ENCODE data around the gene MID1.

The MID1 gene

DNA sequence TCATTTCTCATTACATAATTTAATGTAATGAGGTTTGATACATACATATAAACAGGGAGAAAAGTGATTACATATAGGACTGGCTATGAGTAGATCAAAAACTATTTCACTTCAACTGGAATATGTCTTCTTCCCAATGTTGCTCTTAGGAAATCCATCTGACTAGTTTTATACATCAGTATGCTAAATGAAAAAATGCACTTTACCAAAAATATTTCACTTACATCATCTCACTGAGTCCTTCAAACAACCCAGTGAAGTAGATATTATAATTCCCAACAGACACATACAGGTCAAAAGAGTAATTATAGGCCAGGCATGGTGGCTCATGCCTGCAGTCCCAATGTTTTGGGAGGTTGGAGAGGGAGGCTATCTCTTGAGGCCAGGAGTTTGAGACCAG lies 215.9 kb downstream of the MID1 start:
- TF ChIP-seq, protein P1, sequence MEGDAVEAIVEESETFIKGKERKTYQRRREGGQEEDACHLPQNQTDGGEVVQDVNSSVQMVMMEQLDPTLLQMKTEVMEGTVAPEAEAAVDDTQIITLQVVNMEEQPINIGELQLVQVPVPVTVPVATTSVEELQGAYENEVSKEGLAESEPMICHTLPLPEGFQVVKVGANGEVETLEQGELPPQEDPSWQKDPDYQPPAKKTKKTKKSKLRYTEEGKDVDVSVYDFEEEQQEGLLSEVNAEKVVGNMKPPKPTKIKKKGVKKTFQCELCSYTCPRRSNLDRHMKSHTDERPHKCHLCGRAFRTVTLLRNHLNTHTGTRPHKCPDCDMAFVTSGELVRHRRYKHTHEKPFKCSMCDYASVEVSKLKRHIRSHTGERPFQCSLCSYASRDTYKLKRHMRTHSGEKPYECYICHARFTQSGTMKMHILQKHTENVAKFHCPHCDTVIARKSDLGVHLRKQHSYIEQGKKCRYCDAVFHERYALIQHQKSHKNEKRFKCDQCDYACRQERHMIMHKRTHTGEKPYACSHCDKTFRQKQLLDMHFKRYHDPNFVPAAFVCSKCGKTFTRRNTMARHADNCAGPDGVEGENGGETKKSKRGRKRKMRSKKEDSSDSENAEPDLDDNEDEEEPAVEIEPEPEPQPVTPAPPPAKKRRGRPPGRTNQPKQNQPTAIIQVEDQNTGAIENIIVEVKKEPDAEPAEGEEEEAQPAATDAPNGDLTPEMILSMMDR (IDR thresholded peaks at IDR 0.05; ENCODE audit: extremely low read depth, insufficient read depth, missing control alignments) = no peak
- no peak for DNase-seq (ENCODE audit: low spot score)
- in situ Hi-C loops (cut with MboI; ENCODE audit: low pct_unique_long_range_greater_than_20kb, low sequenced_read_pairs, unreplicated experiment) = no loop called here

DNA sequence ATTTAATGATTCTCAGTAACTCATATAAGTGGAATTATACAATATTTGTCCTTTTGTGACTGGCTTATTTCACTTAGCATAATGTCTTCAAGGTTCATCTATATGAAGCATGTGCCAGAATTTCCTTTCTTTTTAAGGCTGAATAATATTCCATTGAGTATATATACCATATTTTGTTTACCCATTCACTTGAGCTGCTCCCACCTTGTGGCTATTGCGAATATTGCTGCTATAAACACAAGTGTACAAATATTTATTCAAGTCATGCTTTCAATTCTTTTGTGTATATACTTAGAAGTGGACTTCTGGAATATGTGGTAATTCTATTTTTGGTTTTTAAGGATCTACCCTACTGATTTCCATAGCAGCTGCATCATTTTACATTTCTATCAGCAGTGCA lies 219.1 kb downstream of the MID1 start:
- DNase-seq (ENCODE audit: low spot score) = no peak
- in situ Hi-C loops (cut with MboI; ENCODE audit: low pct_unique_long_range_greater_than_20kb, low sequenced_read_pairs, unreplicated experiment) = no loop called here
- TF ChIP-seq, protein P1 (IDR thresholded peaks at IDR 0.05; ENCODE audit: extremely low read depth, insufficient read depth, missing control alignments) = no peak

DNA sequence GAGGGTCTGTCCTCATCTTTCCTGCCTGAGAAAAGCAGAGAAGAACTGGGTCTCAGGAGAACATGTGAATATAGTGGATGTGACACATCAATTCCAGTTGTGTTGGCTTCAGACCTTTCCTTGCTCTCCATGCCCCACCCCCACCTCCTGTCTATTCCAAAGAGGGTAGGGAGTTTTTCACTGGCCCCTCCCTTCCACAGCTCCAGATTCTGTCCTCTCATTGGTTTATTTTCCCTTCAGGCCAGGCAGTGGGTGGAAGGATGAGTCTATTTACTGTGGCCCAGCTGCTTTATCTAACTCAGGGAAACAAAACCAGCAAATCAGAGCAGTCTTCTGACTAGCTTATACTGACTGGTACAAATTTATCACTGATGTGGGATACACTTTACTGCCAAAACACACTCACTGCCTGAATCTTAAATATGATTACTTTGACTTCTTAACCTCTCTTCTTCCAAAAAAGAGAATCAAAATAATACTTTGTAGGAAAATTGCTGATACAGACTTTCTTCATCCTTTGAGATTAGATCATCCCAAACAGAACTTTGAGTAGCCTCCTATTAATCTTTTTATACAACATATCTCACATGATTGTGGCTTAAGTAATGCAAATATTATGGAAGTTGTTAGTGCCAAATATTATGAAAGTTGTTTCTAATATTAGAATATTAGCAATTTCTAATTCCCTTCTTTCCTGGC lies 221.2 kb downstream of the MID1 start:
- TF ChIP-seq, protein P1 (IDR thresholded peaks at IDR 0.05; ENCODE audit: extremely low read depth, insufficient read depth, missing control alignments) = no peak
- in situ Hi-C loops (cut with MboI; ENCODE audit: low pct_unique_long_range_greater_than_20kb, low sequenced_read_pairs, unreplicated experiment) = no loop called here
- DNase-seq (ENCODE audit: low spot score) = no peak

DNA sequence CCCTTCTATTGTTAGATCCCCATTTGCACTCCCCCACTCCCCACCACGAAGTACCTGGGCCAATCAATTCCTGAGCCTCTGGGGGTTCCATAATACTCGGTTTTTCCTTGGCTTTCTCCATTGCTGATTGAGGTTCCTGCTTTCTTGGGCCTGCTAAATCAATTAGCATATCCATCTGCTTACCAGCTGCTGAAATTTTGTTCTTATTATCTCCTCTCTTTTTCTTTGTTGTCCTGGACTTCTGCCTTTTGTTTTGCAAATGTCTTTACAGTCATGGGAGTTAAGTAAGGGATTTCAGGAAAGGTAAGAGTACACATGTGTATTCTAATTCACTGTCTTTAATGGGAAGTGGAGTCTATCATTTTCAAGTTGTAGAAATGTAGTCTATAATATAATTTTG lies 222.2 kb downstream of the MID1 start:
- in situ Hi-C loops (cut with MboI; ENCODE audit: low pct_unique_long_range_greater_than_20kb, low sequenced_read_pairs, unreplicated experiment) = no loop called here
- TF ChIP-seq, protein P1 (IDR thresholded peaks at IDR 0.05; ENCODE audit: extremely low read depth, insufficient read depth, missing control alignments) = no peak
- DNase-seq (ENCODE audit: low spot score) = no peak

DNA sequence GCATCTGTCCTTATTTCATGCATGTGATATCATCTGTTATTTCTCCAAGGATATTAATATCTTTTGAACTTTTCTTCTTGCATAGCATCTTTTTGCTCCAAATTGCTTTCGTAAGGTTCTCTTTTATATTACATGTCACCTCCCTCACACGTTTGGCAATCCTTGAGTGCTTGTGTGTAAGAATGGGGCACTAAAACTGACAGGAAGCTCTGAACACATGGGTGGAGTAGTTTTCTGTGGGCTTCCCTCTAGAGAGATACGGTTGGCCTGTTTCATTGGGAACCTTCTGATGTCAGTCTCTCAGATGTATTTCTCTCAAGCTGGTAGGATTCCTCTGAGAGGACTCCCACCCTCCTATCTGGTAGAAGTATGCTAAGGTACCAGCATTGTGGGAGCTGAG lies 223.0 kb downstream of the MID1 start:
- DNase-seq (ENCODE audit: low spot score) = no peak
- TF ChIP-seq, protein P1 (IDR thresholded peaks at IDR 0.05; ENCODE audit: extremely low read depth, insufficient read depth, missing control alignments) = no peak
- in situ Hi-C loops (cut with MboI; ENCODE audit: low pct_unique_long_range_greater_than_20kb, low sequenced_read_pairs, unreplicated experiment) = no loop called here

DNA sequence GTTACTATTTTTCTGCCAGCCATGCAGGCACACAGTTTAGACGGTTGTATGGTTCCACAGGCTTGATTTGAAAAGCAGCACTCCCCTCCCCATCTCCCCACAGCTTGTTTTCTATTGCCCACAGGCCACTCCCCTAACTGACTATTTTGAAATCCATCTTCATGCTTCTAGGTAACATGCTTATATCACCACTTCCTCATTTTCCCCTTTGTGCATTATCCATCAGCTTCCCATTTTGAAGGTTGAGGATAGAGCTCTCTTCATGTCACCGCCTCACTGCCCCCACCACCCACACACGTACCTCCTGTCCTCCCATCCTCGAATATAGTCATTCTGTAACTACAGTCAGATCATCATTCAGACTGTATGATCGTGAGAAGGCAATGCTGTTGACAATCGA lies 224.7 kb downstream of the MID1 start:
- in situ Hi-C loops (cut with MboI; ENCODE audit: low pct_unique_long_range_greater_than_20kb, low sequenced_read_pairs, unreplicated experiment) = no loop called here
- TF ChIP-seq, protein P1 (IDR thresholded peaks at IDR 0.05; ENCODE audit: extremely low read depth, insufficient read depth, missing control alignments) = no peak

More for the DNA sequence above, 224.7 kb downstream of the MID1 start:
- no peak for DNase-seq (ENCODE audit: low spot score)

All from GM13977 (cell line).